Gastrocnemius medialis (tissue), 4 donors: Measurements from ENCODE around the gene NSMF. TPM values are rescaled to one million over a fixed set of nuclear protein-coding genes. Genes with fewer than 3 reads are reported as not detected.

Source experiments
- ATAC-seq, 2 donors: fragments of 150-250 bp; one replicate each; pipeline ENCODE4 v1.9.1; 2016
- DNase-seq, 2 donors: peaks; one replicate each; pipeline ENCODE4 v3.0.0-alpha.2; 2019
- H3K27ac ChIP-seq, 4 donors: fragments of 200-600 bp; sonication (generic); 1 replicate in 1 of 4; 2 replicates in 3 of 4; pipeline ENCODE4 v1.5.1; 2016 to 2018; ENCODE audit warnings: mild to moderate bottlenecking in 2 of 4, moderate library complexity in 1 of 4
- H3K27me3 ChIP-seq, 3 donors: fragments of 200-600 bp; sonication (generic) in 2 of 3; 1 replicate in 1 of 3; 2 replicates in 2 of 3; pipeline versions ENCODE4 v1.5.1 to v1.6.0; 2016 to 2019; ENCODE audit warnings: mild to moderate bottlenecking in 1 of 3, moderate library complexity in 1 of 3
- H3K36me3 ChIP-seq, 2 donors: fragments of 200-600 bp; sonication (generic) in 1 of 2; one replicate each; pipeline ENCODE4 v1.5.1; 2017 to 2018
- H3K4me1 ChIP-seq, 2 donors: fragments of 200-600 bp; sonication (generic) in 1 of 2; one replicate each; pipeline ENCODE4 v1.5.1; 2016 to 2017; ENCODE audit warnings: mild to moderate bottlenecking in 2 of 2
- H3K4me3 ChIP-seq, 4 donors: fragments of 200-600 bp; sonication (generic) in 3 of 4; 1 replicate in 1 of 4; 2 replicates in 3 of 4; pipeline ENCODE4 v1.5.1; 2016 to 2019; ENCODE audit warnings: mild to moderate bottlenecking in 2 of 4
- H3K9me3 ChIP-seq, 3 donors: fragments of 200-600 bp; sonication (generic) in 2 of 3; 1 replicate in 1 of 3; 2 replicates in 2 of 3; pipeline ENCODE4 v1.5.1; 2016 to 2019
- POLR2A ChIP-seq, 2 donors: fragments of 450-650 bp; IDR thresholded peaks; one replicate each; pipeline ENCODE4 v1.6.1; 2017; ENCODE audit warnings: antibody characterized with exemption in 2 of 2, mild to moderate bottlenecking in 2 of 2, moderate library complexity in 2 of 2
- in situ Hi-C, 4 donors: fragments of 200-750 bp; cut with MboI; loops; one replicate each; pipeline versions ENCODE4 v1.15.0 to v1.8.0; 2017; ENCODE audit warnings: low sequenced_read_pairs in 4 of 4
- intact Hi-C: fragments of 100-400 bp; cut with DNase I; formaldehyde crosslinking; loops from one replicate; pipeline ENCODE4 v1.15.1; 2023; ENCODE audit warnings: low total_unique reads
- total RNA-seq, 4 donors: library from RNA; depleted of rRNA; stranded (reverse); fragments of >200 nt; gene quantifications; one replicate each; pipeline versions ENCODE4 v1.1.0 to v1.2.3, GENCODE V29; 2016
- TF ChIP-seq, protein P1 (sequence below), 5 experiments: fragments of 450-650 bp in 3 of 5; fragments of 200-600 bp in 2 of 5; sonication (generic) in 2 of 5; IDR thresholded peaks in 4 of 5; conservative IDR thresholded peaks in 1 of 5; 1 replicate in 4 of 5; 2 replicates in 1 of 5; pipeline ENCODE4 v1.5.1; 2016 to 2019; ENCODE audit warnings: antibody characterized with exemption in 5 of 5, mild to moderate bottlenecking in 3 of 5, moderate library complexity in 3 of 5

Gene NSMF
- total RNA-seq, 4 donors from 2014 or later: 4.4 to 8.4 (median 7.1) TPM

DNA sequence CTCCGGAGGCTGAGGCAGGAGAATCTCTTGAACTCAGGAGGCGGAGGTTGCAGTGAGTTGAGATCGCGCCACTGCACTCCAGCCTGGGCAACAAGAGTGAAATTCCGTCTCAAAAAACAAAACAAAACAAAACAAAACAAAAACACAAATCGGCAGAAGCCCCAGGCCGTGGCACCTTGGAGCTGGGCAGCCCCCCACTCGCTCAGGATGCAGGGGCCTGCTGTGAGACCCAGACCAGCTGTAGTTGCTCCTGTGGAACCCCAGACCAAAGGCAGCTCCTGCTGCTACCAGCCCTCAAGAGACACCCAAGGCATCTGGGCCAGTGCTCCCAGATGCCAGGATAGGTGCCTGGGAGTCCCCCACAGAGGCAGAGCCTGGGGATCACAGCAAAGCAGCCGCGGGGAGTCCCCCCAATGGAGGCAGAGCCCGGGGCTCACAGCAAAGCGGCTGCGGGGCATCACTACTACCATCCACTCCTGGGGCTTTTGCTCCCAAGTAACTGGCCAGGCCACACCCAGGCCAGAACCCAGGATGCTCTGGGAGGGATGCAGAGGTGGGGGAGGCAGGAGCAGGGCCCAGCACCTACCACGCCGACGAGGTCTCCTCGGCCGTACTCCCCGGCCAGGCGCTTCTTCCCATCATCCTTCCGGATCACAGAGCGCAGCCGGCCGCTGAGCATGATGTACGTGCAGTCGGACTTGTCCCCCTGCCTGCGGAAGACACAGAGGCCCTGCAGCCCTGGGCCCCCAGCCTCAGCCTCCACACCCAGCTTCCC is 37.7 kb upstream of the NSMF start:
- TF ChIP-seq, protein P1, sequence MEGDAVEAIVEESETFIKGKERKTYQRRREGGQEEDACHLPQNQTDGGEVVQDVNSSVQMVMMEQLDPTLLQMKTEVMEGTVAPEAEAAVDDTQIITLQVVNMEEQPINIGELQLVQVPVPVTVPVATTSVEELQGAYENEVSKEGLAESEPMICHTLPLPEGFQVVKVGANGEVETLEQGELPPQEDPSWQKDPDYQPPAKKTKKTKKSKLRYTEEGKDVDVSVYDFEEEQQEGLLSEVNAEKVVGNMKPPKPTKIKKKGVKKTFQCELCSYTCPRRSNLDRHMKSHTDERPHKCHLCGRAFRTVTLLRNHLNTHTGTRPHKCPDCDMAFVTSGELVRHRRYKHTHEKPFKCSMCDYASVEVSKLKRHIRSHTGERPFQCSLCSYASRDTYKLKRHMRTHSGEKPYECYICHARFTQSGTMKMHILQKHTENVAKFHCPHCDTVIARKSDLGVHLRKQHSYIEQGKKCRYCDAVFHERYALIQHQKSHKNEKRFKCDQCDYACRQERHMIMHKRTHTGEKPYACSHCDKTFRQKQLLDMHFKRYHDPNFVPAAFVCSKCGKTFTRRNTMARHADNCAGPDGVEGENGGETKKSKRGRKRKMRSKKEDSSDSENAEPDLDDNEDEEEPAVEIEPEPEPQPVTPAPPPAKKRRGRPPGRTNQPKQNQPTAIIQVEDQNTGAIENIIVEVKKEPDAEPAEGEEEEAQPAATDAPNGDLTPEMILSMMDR (IDR thresholded peaks at IDR 0.05 in 4 of 5, conservative IDR thresholded peaks at IDR 0.05 in 1 of 5): no peak
- H3K4me3 ChIP-seq: no peak overlapping the region
- no peaks in the 10 kb centered on the region for H3K9me3 ChIP-seq
- H3K27ac ChIP-seq: no peak overlapping the region
- in situ Hi-C loops (no loop called here), intact Hi-C loops (no loop called here)
- ATAC-seq (no peak), DNase-seq (no peak)
- H3K4me1 ChIP-seq: no peaks in the 10 kb centered on the region
- H3K27me3 ChIP-seq: no peaks in the 10 kb centered on the region
- peaks cover 0 to 22% of the 10 kb centered on the region in 2 donors for H3K36me3 ChIP-seq

DNA sequence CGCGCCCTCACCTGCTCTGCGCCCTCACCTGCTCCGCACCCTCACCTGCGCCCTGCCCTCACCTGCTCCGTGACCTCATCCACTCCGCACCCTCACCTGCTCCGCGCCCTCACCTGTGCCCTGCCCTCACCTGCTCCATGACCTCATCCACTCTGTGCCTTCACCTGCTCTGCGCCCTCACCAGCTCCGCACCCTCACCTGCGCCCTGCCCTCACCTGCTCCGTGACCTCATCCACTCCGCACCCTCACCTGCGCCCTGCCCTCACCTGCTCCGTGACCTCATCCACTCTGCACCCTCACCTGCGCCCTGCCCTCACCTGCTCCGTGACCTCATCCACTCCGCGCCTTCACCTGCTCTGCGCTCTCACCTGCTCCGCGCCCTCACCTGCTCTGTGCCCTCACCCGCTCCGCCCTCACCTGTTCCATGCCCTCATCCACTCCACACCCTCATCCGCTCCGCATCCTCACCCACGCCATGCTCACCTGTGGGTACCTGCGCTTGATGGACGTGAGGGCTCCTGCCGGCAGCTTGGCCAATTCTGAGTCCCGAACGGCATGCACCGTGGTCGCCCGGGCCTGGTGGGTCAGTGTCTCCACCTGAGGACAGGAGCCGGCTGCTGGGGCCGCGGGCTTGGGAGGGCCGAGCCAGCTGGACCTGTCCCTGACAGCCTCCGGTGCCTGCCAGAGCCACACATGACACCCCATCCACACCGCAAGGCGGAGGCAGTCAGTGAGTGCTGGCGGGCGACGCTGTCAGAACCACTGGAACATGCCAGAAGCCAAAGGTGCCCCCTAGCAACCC is 35.6 kb upstream of the NSMF start:
- H3K36me3 ChIP-seq: peaks cover 0 to 9% of the 10 kb centered on the region in 2 donors
- no peaks in the 10 kb centered on the region for H3K4me1 ChIP-seq
- no peaks in the 10 kb centered on the region for H3K27me3 ChIP-seq
- ATAC-seq: peak in 1 of 2 donors; percentile 44
- in situ Hi-C loops (no loop called here), intact Hi-C loops (no loop called here)
- no peak overlapping the region for H3K27ac ChIP-seq
- peak in 1 of 2 donors; percentile 43 for DNase-seq
- TF ChIP-seq, protein P1 (IDR thresholded peaks at IDR 0.05 in 4 of 5, conservative IDR thresholded peaks at IDR 0.05 in 1 of 5): no peak
- no peak for TF ChIP-seq POLR2A (IDR thresholded peaks at IDR 0.05)
- no peaks in the 10 kb centered on the region for H3K9me3 ChIP-seq
- H3K4me3 ChIP-seq: no peak overlapping the region

DNA sequence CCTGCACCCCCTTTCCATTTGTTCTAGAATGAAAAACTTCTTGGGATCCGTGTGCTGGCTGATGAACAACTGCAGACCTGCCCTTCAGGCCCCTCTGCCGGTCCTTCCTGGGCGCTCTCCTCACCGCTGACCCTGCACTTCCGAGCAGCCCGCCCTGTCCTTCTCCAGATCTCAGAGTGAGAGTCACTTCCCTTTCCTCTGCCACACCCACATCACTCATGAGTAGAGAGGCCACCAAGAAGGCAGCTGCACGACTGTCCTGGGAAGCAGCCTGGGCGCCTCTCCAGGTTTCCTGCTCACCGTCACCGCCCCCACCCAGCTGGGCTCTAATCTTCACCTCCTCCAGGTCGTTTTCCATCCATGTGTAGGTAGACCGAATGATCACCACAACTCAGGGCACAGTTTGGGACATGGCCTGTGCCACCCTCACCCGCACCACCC is 35.0 kb upstream of the NSMF start:
- H3K36me3 ChIP-seq: peaks cover 0 to 12% of the 10 kb centered on the region in 2 donors
- in situ Hi-C loops (no loop called here), intact Hi-C loops (no loop called here)
- TF ChIP-seq POLR2A (IDR thresholded peaks at IDR 0.05): no peak
- TF ChIP-seq, protein P1 (IDR thresholded peaks at IDR 0.05 in 4 of 5, conservative IDR thresholded peaks at IDR 0.05 in 1 of 5): no peak
- no peaks in the 10 kb centered on the region for H3K4me1 ChIP-seq
- H3K9me3 ChIP-seq: no peaks in the 10 kb centered on the region
- no peaks in the 10 kb centered on the region for H3K27me3 ChIP-seq
- H3K4me3 ChIP-seq: no peak overlapping the region
- ATAC-seq (no peak), DNase-seq (no peak)
- no peak overlapping the region for H3K27ac ChIP-seq

DNA sequence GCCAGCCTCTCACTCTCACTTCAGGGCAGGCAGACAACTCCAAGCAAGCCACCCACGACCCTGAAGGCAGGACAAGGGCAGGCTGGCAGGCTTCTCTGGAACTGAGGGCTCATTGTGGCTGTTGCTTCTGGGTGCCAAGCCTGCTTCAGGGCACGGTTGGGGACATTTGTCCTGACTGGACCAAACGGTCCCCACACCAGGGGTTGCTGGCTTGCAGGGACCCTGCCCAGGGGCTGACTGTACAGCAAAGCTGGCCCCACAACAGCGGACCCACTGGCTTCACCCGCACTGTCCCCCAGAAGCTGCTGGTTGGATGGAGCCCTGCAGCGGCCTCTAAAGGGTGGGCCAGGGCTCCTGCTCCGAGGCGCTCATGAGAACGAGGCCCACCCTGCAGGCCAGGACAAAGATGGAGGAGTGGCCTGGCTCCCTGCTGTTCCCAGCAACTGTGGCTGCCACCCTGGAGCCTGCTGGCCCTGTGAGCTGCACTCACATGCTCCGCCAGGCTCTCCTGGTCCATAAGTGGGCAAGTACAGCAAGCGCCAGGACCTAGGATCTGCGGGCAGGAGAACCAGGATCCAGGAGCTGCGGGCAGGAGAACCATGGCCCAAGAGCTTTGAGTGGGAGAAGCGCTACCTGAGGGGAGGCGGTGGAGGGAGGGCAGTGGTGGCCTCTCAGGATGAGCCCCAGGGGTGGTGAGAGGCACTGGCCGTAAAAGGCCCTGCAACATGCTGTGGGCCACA is 34.4 kb upstream of the NSMF start:
- in situ Hi-C loops (no loop called here), intact Hi-C loops (no loop called here)
- Histone ChIP-seq H3K36me3 (peaks cover 0 to 14% of the 10 kb centered on the region in 2 donors), H3K4me1 (no peaks in the 10 kb centered on the region), H3K9me3 (no peaks in the 10 kb centered on the region), H3K27me3 (no peaks in the 10 kb centered on the region), H3K27ac (no peak overlapping the region), H3K4me3 (no peak overlapping the region)
- DNase-seq (no peak), ATAC-seq (no peak)
- TF ChIP-seq, protein P1 (IDR thresholded peaks at IDR 0.05 in 4 of 5, conservative IDR thresholded peaks at IDR 0.05 in 1 of 5): no peak
- TF ChIP-seq POLR2A (IDR thresholded peaks at IDR 0.05): no peak
